Lower leg skin (tissue), 3 donors: ENCODE measurements around the gene TLL2.

ENCODE experiments used
- POLR2A ChIP-seq, 2 donors: fragments of 450-650 bp; IDR thresholded peaks; one replicate each; pipeline ENCODE4 v1.6.1; 2016 to 2017; ENCODE audit warnings: antibody characterized with exemption in 2 of 2, mild to moderate bottlenecking in 1 of 2, moderate library complexity in 1 of 2
- TF ChIP-seq, protein P1 (sequence below), 3 donors: fragments of 450-650 bp; IDR thresholded peaks; one replicate each; pipeline ENCODE4 v1.5.1; 2016; ENCODE audit warnings: antibody characterized with exemption in 3 of 3, mild to moderate bottlenecking in 3 of 3, moderate library complexity in 2 of 3

DNA sequence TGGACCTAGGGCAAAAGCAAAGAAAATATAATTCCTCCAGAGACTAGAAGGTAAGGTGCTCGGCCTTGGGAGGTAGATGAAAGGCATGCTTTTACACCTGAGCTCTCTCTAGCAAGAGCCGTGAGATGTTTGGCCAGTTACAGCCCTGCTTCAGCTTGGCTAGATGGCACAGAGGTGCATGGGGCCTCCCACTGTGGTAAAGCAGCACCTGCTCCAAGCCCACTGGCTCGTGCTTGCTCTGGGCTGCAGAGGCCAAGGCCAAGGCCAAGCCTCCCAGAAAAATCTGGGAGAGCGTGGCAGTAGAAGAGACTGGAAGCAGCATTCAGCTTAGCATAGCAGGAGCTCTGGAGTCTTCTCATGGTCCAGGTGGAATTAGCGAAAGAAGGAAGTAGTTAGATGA is 123.9 kb downstream of the TLL2 start:
- TF ChIP-seq, protein P1, sequence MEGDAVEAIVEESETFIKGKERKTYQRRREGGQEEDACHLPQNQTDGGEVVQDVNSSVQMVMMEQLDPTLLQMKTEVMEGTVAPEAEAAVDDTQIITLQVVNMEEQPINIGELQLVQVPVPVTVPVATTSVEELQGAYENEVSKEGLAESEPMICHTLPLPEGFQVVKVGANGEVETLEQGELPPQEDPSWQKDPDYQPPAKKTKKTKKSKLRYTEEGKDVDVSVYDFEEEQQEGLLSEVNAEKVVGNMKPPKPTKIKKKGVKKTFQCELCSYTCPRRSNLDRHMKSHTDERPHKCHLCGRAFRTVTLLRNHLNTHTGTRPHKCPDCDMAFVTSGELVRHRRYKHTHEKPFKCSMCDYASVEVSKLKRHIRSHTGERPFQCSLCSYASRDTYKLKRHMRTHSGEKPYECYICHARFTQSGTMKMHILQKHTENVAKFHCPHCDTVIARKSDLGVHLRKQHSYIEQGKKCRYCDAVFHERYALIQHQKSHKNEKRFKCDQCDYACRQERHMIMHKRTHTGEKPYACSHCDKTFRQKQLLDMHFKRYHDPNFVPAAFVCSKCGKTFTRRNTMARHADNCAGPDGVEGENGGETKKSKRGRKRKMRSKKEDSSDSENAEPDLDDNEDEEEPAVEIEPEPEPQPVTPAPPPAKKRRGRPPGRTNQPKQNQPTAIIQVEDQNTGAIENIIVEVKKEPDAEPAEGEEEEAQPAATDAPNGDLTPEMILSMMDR (IDR thresholded peaks at IDR 0.05): no peak
- TF ChIP-seq POLR2A (IDR thresholded peaks at IDR 0.05): no peak
